ENCODE results near the gene TIMM10. TPM values are rescaled to one million over a fixed set of nuclear protein-coding genes. Genes with fewer than 3 reads are reported as not detected.
A peak's percentile ranks its signal among the peaks of the same experiment; 100 is the strongest.

The TIMM10 gene
- total and polyA plus RNA-seq, 2 experiments from 2014 or later = 23.3 to 99.4 TPM

DNA sequence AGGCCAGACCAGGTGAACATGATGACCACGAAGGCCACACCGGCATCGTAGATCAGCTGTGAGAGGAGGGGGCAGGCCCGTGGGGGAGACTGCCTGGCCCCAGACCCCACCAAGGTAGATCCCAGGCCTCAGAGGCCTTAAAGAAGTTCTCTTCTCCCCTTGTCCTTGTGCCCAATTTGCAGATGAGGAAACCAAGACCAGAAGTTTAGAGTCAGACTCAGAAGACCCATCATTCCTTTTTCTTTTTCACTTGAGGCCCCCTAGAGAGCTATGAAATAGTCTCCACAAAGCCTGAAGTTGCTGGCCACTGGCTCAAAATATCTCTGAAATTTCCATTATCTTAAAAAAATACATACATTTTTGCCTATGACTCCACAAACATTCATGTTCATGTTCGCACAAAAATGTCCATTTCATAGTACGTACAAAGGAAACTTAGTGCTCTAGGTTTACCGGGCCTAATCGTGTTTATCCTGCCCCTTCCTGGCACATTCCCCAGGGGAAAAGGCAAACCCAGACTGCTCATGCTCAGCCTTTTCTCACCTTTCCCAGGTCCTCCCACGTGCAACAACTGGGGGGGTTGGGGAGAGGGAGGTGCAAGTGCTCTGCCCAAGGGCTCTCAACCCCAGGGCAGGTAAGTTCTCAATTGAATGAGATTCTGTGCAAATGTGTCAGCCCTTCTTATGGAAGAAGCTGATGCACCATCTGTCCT, 34.3 kb downstream of the TIMM10 start:
- no peaks in the 10 kb centered on the region for H3K36me3 ChIP-seq (replicated peaks; ENCODE audit: insufficient read depth, low read depth)
- TF ChIP-seq EZH2 (IDR thresholded peaks at IDR 0.05; ENCODE audit: borderline replicate concordance) (no peak), EZH2phosphoT487 (IDR thresholded peaks at IDR 0.05; ENCODE audit: low read depth, severe bottlenecking, unreplicated experiment) (no peak), CTCF (IDR thresholded peaks at IDR 0.05; ENCODE audit: poor library complexity) (no peak)
- H3K9me3 ChIP-seq (ENCODE audit: low read depth) = no peaks in the 10 kb centered on the region
- H4K20me1 ChIP-seq (ENCODE audit: insufficient read depth, poor library complexity, severe bottlenecking) = no peaks in the 10 kb centered on the region
- H3K4me3 ChIP-seq = no peak overlapping the region
- H3K27me3 ChIP-seq = no peaks in the 10 kb centered on the region
- H2AFZ ChIP-seq = no peak overlapping the region
- WGBS (ENCODE audit: low lambda C conversion rate, missing lambda C conversion rate) = 76% methylated on average over 9 of the region's 9 CpGs
- H3K79me2 ChIP-seq = no peaks in the 10 kb centered on the region
- DNase-seq (ENCODE audit: low spot score) = no peak
- no peaks in the 10 kb centered on the region for H3K9me2 ChIP-seq (replicated peaks; ENCODE audit: insufficient read depth)
- H3K4me1 ChIP-seq (ENCODE audit: insufficient read depth) = peaks cover 31% of the 10 kb centered on the region
- no peak overlapping the region for H3K4me2 ChIP-seq
- no peak overlapping the region for H3K27ac ChIP-seq

- Histone ChIP-seq H3K4me2 (no peak overlapping the region), H3K27ac (peak overlapping the region; percentile 29)
- 72% methylated on average over 15 of the region's 15 CpGs for WGBS (ENCODE audit: low lambda C conversion rate, missing lambda C conversion rate)
Measured at GRCh38 chr11:57493507-57494503, 36.7 kb downstream of the TIMM10 start.

DNA sequence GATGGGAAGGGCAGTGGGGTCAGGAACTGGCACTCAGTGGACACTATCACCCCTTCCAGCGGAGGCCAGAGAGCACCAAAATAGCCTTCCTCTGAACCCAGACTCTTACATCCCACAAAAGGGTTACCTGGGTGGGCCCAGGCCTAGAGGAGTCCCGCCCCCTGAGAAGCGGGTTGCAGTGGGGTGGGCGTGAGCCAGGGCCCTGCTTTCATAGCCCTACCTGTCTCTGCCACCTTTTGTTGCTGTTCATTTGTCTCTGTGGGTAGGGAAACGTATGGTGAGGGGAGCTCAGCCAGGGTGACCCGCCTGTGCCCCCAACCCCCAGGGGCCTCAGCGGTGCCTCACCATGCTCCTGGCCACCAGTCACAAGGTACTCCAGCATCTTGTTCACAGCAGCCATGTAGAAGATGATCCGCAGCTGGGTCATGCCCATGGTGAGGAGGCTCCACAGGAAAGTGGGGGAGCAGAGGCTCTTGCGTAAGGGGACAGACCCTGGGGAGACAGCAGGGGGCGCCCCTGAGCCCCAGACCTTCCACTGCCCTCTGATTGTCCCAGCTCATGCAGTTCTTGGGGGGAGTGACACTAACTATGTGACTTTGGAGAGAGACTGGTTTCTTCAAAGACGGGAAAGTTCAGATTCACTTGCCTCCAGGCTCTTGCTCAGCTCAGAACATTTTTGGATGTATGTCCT, 39.0 kb downstream of the TIMM10 start:
- DNase-seq (ENCODE audit: low spot score) = no peak
- no peak overlapping the region for H3K27ac ChIP-seq
- H3K4me1 ChIP-seq (ENCODE audit: insufficient read depth) = no peaks in the 10 kb centered on the region
- no peaks in the 10 kb centered on the region for H4K20me1 ChIP-seq (ENCODE audit: insufficient read depth, poor library complexity, severe bottlenecking)
- H3K27me3 ChIP-seq = no peaks in the 10 kb centered on the region
- no peak overlapping the region for H2AFZ ChIP-seq
- no peaks in the 10 kb centered on the region for H3K36me3 ChIP-seq (replicated peaks; ENCODE audit: insufficient read depth, low read depth)
- TF ChIP-seq EZH2phosphoT487 (IDR thresholded peaks at IDR 0.05; ENCODE audit: low read depth, severe bottlenecking, unreplicated experiment) (no peak), CTCF (IDR thresholded peaks at IDR 0.05; ENCODE audit: poor library complexity) (peak; percentile 48)
- no peaks in the 10 kb centered on the region for H3K9me3 ChIP-seq (ENCODE audit: low read depth)
- 84% methylated on average over 11 of the region's 11 CpGs for WGBS (ENCODE audit: low lambda C conversion rate, missing lambda C conversion rate)
- H3K4me3 ChIP-seq = no peak overlapping the region
- no peaks in the 10 kb centered on the region for H3K79me2 ChIP-seq
- no peaks in the 10 kb centered on the region for H3K9me2 ChIP-seq (replicated peaks; ENCODE audit: insufficient read depth)
- H3K4me2 ChIP-seq = no peak overlapping the region

More at GRCh38 chr11:57493507-57494503, 36.7 kb downstream of the TIMM10 start:
- no peaks in the 10 kb centered on the region for H3K27me3 ChIP-seq
- no peaks in the 10 kb centered on the region for H3K79me2 ChIP-seq
- no peaks in the 10 kb centered on the region for H3K9me2 ChIP-seq (replicated peaks; ENCODE audit: insufficient read depth)
- H3K36me3 ChIP-seq (replicated peaks; ENCODE audit: insufficient read depth, low read depth) = no peaks in the 10 kb centered on the region
- TF ChIP-seq CTCF (IDR thresholded peaks at IDR 0.05; ENCODE audit: poor library complexity) (peak; percentile 74), EZH2phosphoT487 (IDR thresholded peaks at IDR 0.05; ENCODE audit: low read depth, severe bottlenecking, unreplicated experiment) (no peak), EZH2 (IDR thresholded peaks at IDR 0.05; ENCODE audit: borderline replicate concordance) (no peak)
- no peaks in the 10 kb centered on the region for H3K9me3 ChIP-seq (ENCODE audit: low read depth)
- peaks cover 15% of the 10 kb centered on the region for H3K4me1 ChIP-seq (ENCODE audit: insufficient read depth)
- no peaks in the 10 kb centered on the region for H4K20me1 ChIP-seq (ENCODE audit: insufficient read depth, poor library complexity, severe bottlenecking)
- no peak overlapping the region for H3K4me3 ChIP-seq
- H2AFZ ChIP-seq = no peak overlapping the region
- DNase-seq (ENCODE audit: low spot score) = peak; percentile 87
